ENCODE results near the gene ERCC3. TPM values are rescaled to one million over a fixed set of nuclear protein-coding genes. Genes with fewer than 3 reads are reported as not detected.
"Not testable (repeated sequence)": the region's sequence is repeated elsewhere in the genome, so short reads cannot be mapped to it uniquely, and the experiment has no call there.

ERCC3 gene
- total and polyA plus RNA-seq, 4 donors = 34.6 to 63.7 (median 52.0) TPM

GRCh38 chr2:127256866-127257265, 37.1 kb downstream of the ERCC3 start:
- DNase-seq (ENCODE audit: low read depth in 4 of 6, low spot score in 6 of 6) = no peak
- Histone ChIP-seq H3K4me1 (ENCODE audit: control insufficient read depth, insufficient read depth, low read length) (peaks cover 7% of the 10 kb centered on the region), H3K27me3 (ENCODE audit: control insufficient read depth, insufficient read depth, low read length) (no peaks in the 10 kb centered on the region), H3K36me3 (ENCODE audit: control insufficient read depth, insufficient read depth, low read length) (peaks cover 45% of the 10 kb centered on the region), H3K4me3 (ENCODE audit: low read depth, low read length) (no peak overlapping the region), H3K9me3 (ENCODE audit: control insufficient read depth, insufficient read depth, low read length) (no peaks in the 10 kb centered on the region), H3K27ac (ENCODE audit: low read depth, low read length) (no peak overlapping the region)
- WGBS (ENCODE audit: insufficient coverage) = 94% methylated on average over 6 of the region's 8 CpGs

- no peak for DNase-seq (ENCODE audit: low read depth in 4 of 6, low spot score in 6 of 6)
- no peaks in the 10 kb centered on the region for H3K27me3 ChIP-seq (ENCODE audit: control insufficient read depth, insufficient read depth, low read length)
- WGBS (ENCODE audit: insufficient coverage) = 81% methylated on average over 3 of the region's 3 CpGs
- no peak overlapping the region for H3K4me3 ChIP-seq (ENCODE audit: low read depth, low read length)
- H3K4me1 ChIP-seq (ENCODE audit: control insufficient read depth, insufficient read depth, low read length) = peaks cover 7% of the 10 kb centered on the region
- no peaks in the 10 kb centered on the region for H3K9me3 ChIP-seq (ENCODE audit: control insufficient read depth, insufficient read depth, low read length)
- H3K27ac ChIP-seq (ENCODE audit: low read depth, low read length) = no peak overlapping the region
- peaks cover 45% of the 10 kb centered on the region for H3K36me3 ChIP-seq (ENCODE audit: control insufficient read depth, insufficient read depth, low read length)
These were observed 37.6 kb downstream of the ERCC3 start for GRCh38 chr2:127256381-127256780.

- Histone ChIP-seq H3K4me1 (ENCODE audit: control insufficient read depth, insufficient read depth, low read length) (peaks cover 7% of the 10 kb centered on the region), H3K27ac (ENCODE audit: low read depth, low read length) (peak overlapping the region; percentile 40), H3K4me3 (ENCODE audit: low read depth, low read length) (no peak overlapping the region), H3K36me3 (ENCODE audit: control insufficient read depth, insufficient read depth, low read length) (peaks cover 42% of the 10 kb centered on the region), H3K9me3 (ENCODE audit: control insufficient read depth, insufficient read depth, low read length) (no peaks in the 10 kb centered on the region), H3K27me3 (ENCODE audit: control insufficient read depth, insufficient read depth, low read length) (no peaks in the 10 kb centered on the region)
- no peak for DNase-seq (ENCODE audit: low read depth in 4 of 6, low spot score in 6 of 6)
- WGBS (ENCODE audit: insufficient coverage) = 81% methylated on average over 6 of the region's 6 CpGs
These were observed 38.2 kb downstream of the ERCC3 start for GRCh38 chr2:127255721-127256120.

- peaks cover 7% of the 10 kb centered on the region for H3K4me1 ChIP-seq (ENCODE audit: control insufficient read depth, insufficient read depth, low read length)
- no peaks in the 10 kb centered on the region for H3K27me3 ChIP-seq (ENCODE audit: control insufficient read depth, insufficient read depth, low read length)
- peak in 3 of 6 donors; percentile 4 to 64 (median 32) for DNase-seq (ENCODE audit: low read depth in 4 of 6, low spot score in 6 of 6)
- no peaks in the 10 kb centered on the region for H3K9me3 ChIP-seq (ENCODE audit: control insufficient read depth, insufficient read depth, low read length)
- H3K36me3 ChIP-seq (ENCODE audit: control insufficient read depth, insufficient read depth, low read length) = peaks cover 36% of the 10 kb centered on the region
- H3K27ac ChIP-seq (ENCODE audit: low read depth, low read length) = peak overlapping the region; percentile 40
- 11% methylated on average over 1 of the region's 2 CpGs for WGBS (ENCODE audit: insufficient coverage)
- no peak overlapping the region for H3K4me3 ChIP-seq (ENCODE audit: low read depth, low read length)
These were observed 38.8 kb downstream of the ERCC3 start for GRCh38 chr2:127255146-127255545.

GRCh38 chr2:127254386-127254981, 39.5 kb downstream of the ERCC3 start:
- H3K4me3 ChIP-seq (ENCODE audit: low read depth, low read length) = no peak overlapping the region
- DNase-seq (ENCODE audit: low read depth in 4 of 6, low spot score in 6 of 6) = no peak
- H3K4me1 ChIP-seq (ENCODE audit: control insufficient read depth, insufficient read depth, low read length) = peaks cover 7% of the 10 kb centered on the region
- H3K9me3 ChIP-seq (ENCODE audit: control insufficient read depth, insufficient read depth, low read length) = no peaks in the 10 kb centered on the region
- H3K27ac ChIP-seq (ENCODE audit: low read depth, low read length) = no peak overlapping the region
- peaks cover 29% of the 10 kb centered on the region for H3K36me3 ChIP-seq (ENCODE audit: control insufficient read depth, insufficient read depth, low read length)
- no peaks in the 10 kb centered on the region for H3K27me3 ChIP-seq (ENCODE audit: control insufficient read depth, insufficient read depth, low read length)
- 69% methylated on average over 2 of the region's 7 CpGs for WGBS (ENCODE audit: insufficient coverage)

GRCh38 chr2:127241184-127241583, 52.8 kb downstream of the ERCC3 start:
- not testable (repeated sequence) for H3K4me3 ChIP-seq (ENCODE audit: low read depth, low read length); H3K27me3 ChIP-seq (ENCODE audit: control insufficient read depth, insufficient read depth, low read length); H3K36me3 ChIP-seq (ENCODE audit: control insufficient read depth, insufficient read depth, low read length); DNase-seq (ENCODE audit: low read depth in 4 of 6, low spot score in 6 of 6); H3K27ac ChIP-seq (ENCODE audit: low read depth, low read length); H3K9me3 ChIP-seq (ENCODE audit: control insufficient read depth, insufficient read depth, low read length); H3K4me1 ChIP-seq (ENCODE audit: control insufficient read depth, insufficient read depth, low read length)
- WGBS (ENCODE audit: insufficient coverage) = 100% methylated on average over 1 of the region's 2 CpGs

GRCh38 chr2:127239395-127239794, 54.5 kb downstream of the ERCC3 start:
- Histone ChIP-seq H3K9me3 (ENCODE audit: control insufficient read depth, insufficient read depth, low read length) (no peaks in the 10 kb centered on the region), H3K27me3 (ENCODE audit: control insufficient read depth, insufficient read depth, low read length) (no peaks in the 10 kb centered on the region), H3K4me3 (ENCODE audit: low read depth, low read length) (no peak overlapping the region), H3K27ac (ENCODE audit: low read depth, low read length) (no peak overlapping the region), H3K4me1 (ENCODE audit: control insufficient read depth, insufficient read depth, low read length) (no peaks in the 10 kb centered on the region), H3K36me3 (ENCODE audit: control insufficient read depth, insufficient read depth, low read length) (no peaks in the 10 kb centered on the region)
- DNase-seq (ENCODE audit: low read depth in 4 of 6, low spot score in 6 of 6) = no peak
- WGBS (ENCODE audit: insufficient coverage) = 100% methylated on average over 1 of the region's 1 CpG

- no CpG with 5 or more reads among the region's 2 CpGs for WGBS (ENCODE audit: insufficient coverage)
- DNase-seq (ENCODE audit: low read depth in 4 of 6, low spot score in 6 of 6); H3K36me3 ChIP-seq (ENCODE audit: control insufficient read depth, insufficient read depth, low read length): not testable (repeated sequence)
These were observed 56.2 kb downstream of the ERCC3 start for GRCh38 chr2:127237768-127238167.

GRCh38 chr2:127235082-127235702, 58.8 kb downstream of the ERCC3 start:
- no peaks in the 10 kb centered on the region for H3K4me1 ChIP-seq (ENCODE audit: control insufficient read depth, insufficient read depth, low read length)
- DNase-seq (ENCODE audit: low read depth in 4 of 6, low spot score in 6 of 6) = no peak
- 95% methylated on average over 4 of the region's 6 CpGs for WGBS (ENCODE audit: insufficient coverage)
- H3K27ac ChIP-seq (ENCODE audit: low read depth, low read length) = no peak overlapping the region
- no peaks in the 10 kb centered on the region for H3K9me3 ChIP-seq (ENCODE audit: control insufficient read depth, insufficient read depth, low read length)
- H3K4me3 ChIP-seq (ENCODE audit: low read depth, low read length) = no peak overlapping the region
- H3K36me3 ChIP-seq (ENCODE audit: control insufficient read depth, insufficient read depth, low read length) = no peaks in the 10 kb centered on the region
- H3K27me3 ChIP-seq (ENCODE audit: control insufficient read depth, insufficient read depth, low read length) = no peaks in the 10 kb centered on the region

More at GRCh38 chr2:127237768-127238167, 56.2 kb downstream of the ERCC3 start:
- H3K27me3 ChIP-seq (ENCODE audit: control insufficient read depth, insufficient read depth, low read length); H3K4me1 ChIP-seq (ENCODE audit: control insufficient read depth, insufficient read depth, low read length); H3K27ac ChIP-seq (ENCODE audit: low read depth, low read length); H3K9me3 ChIP-seq (ENCODE audit: control insufficient read depth, insufficient read depth, low read length); H3K4me3 ChIP-seq (ENCODE audit: low read depth, low read length): not testable (repeated sequence)

GRCh38 chr2:127233710-127234109, 60.2 kb downstream of the ERCC3 start:
- no peak for DNase-seq (ENCODE audit: low read depth in 4 of 6, low spot score in 6 of 6)
- no peak overlapping the region for H3K27ac ChIP-seq (ENCODE audit: low read depth, low read length)
- WGBS (ENCODE audit: insufficient coverage) = 98% methylated on average over 7 of the region's 8 CpGs
- no peaks in the 10 kb centered on the region for H3K4me1 ChIP-seq (ENCODE audit: control insufficient read depth, insufficient read depth, low read length)
- no peaks in the 10 kb centered on the region for H3K36me3 ChIP-seq (ENCODE audit: control insufficient read depth, insufficient read depth, low read length)
- no peaks in the 10 kb centered on the region for H3K27me3 ChIP-seq (ENCODE audit: control insufficient read depth, insufficient read depth, low read length)
- no peak overlapping the region for H3K4me3 ChIP-seq (ENCODE audit: low read depth, low read length)
- H3K9me3 ChIP-seq (ENCODE audit: control insufficient read depth, insufficient read depth, low read length) = no peaks in the 10 kb centered on the region
